HepG2 (cell line): ENCODE results near the gene PFN1. TPM values are rescaled to one million over a fixed set of nuclear protein-coding genes. Genes with fewer than 3 reads are reported as not detected.

Experiments
- AFF4 ChIP-seq: sonication (generic); formaldehyde crosslinking; IDR thresholded peaks from 2 replicates; pipeline ENCODE4 v1.4.0; 2020; ENCODE audit warnings: missing genetic modification reagents
- AKAP8 ChIP-seq: sonication (generic); formaldehyde crosslinking; IDR thresholded peaks from 2 replicates; pipeline ENCODE4 v1.5.1; 2020; ENCODE audit warnings: mild to moderate bottlenecking, missing genetic modification reagents
- ATF5 ChIP-seq: sonication (generic); formaldehyde crosslinking; IDR thresholded peaks from 2 replicates; pipeline ENCODE4 v1.4.0; 2020; ENCODE audit warnings: mild to moderate bottlenecking, low read depth, missing genetic modification reagents
- CCDC6 ChIP-seq: sonication (generic); formaldehyde crosslinking; IDR thresholded peaks from 2 replicates; pipeline ENCODE4 v1.8.1; 2022; ENCODE audit warnings: mild to moderate bottlenecking, missing genetic modification reagents, moderate library complexity
- CENPT ChIP-seq: sonication (generic); formaldehyde crosslinking; IDR thresholded peaks from 2 replicates; pipeline ENCODE4 v1.8.0; 2022; ENCODE audit warnings: low read depth, mild to moderate bottlenecking, moderate library complexity, missing genetic modification reagents
- HDAC1 ChIP-seq: sonication (generic); formaldehyde crosslinking; IDR thresholded peaks from 2 replicates; pipeline ENCODE4 v1.5.1; 2020; ENCODE audit warnings: mild to moderate bottlenecking, missing genetic modification reagents
- HIC2 ChIP-seq: sonication (generic); formaldehyde crosslinking; IDR thresholded peaks from 2 replicates; pipeline ENCODE4 v1.9.0; 2022; ENCODE audit warnings: low read depth, missing genetic modification reagents
- KLF13 ChIP-seq: sonication (generic); formaldehyde crosslinking; IDR thresholded peaks from 2 replicates; pipeline ENCODE4 v1.4.0; 2020; ENCODE audit warnings: mild to moderate bottlenecking, missing genetic modification reagents
- MXD3 ChIP-seq: IDR thresholded peaks from 2 replicates; pipeline ENCODE4 v1.6.1; 2016; ENCODE audit warnings: mild to moderate bottlenecking, missing biosample characterization, missing genetic modification reagents
- NRL ChIP-seq: sonication (generic); formaldehyde crosslinking; IDR thresholded peaks from 2 replicates; pipeline ENCODE4 v1.5.0; 2020; ENCODE audit warnings: missing genetic modification reagents, mild to moderate bottlenecking, moderate library complexity, borderline replicate concordance
- POGZ ChIP-seq: sonication (generic); formaldehyde crosslinking; IDR thresholded peaks from 2 replicates; pipeline ENCODE4 v1.4.0; 2020; ENCODE audit warnings: mild to moderate bottlenecking, missing genetic modification reagents
- POLR2AphosphoS5 ChIP-seq: IDR thresholded peaks from 2 replicates; pipeline ENCODE4 v1.6.1; 2012; ENCODE audit warnings: low read depth, low read length
- PTBP1 ChIP-seq: fragments of 200-400 bp; formaldehyde crosslinking; IDR thresholded peaks from 2 replicates; pipeline ENCODE4 v1.6.1; 2018; ENCODE audit warnings: low read length, low read depth; ENCODE audit not compliant: poor library complexity, severe bottlenecking
- TFDP2 ChIP-seq: sonication (generic); formaldehyde crosslinking; IDR thresholded peaks from 2 replicates; pipeline ENCODE4 v1.4.0; 2020; ENCODE audit warnings: missing genetic modification reagents
- YY1 ChIP-seq: IDR thresholded peaks from 2 replicates; pipeline ENCODE4 v1.6.1; 2011; ENCODE audit warnings: low read length, low read depth, moderate library complexity, mild to moderate bottlenecking; ENCODE audit not compliant: insufficient read depth, insufficient replicate concordance
- ZNF160 ChIP-seq: sonication (generic); formaldehyde crosslinking; IDR thresholded peaks from 2 replicates; pipeline ENCODE4 v1.8.0; 2022; ENCODE audit warnings: mild to moderate bottlenecking, inconsistent platforms, missing genetic modification reagents
- ZNF567 ChIP-seq: sonication (generic); formaldehyde crosslinking; IDR thresholded peaks from 2 replicates; pipeline ENCODE4 v1.8.1; 2023; ENCODE audit warnings: mild to moderate bottlenecking, missing genetic modification reagents, borderline replicate concordance
- ZNF777 ChIP-seq: sonication (generic); formaldehyde crosslinking; IDR thresholded peaks from 2 replicates; pipeline ENCODE4 v1.4.0; 2020; ENCODE audit warnings: missing genetic modification reagents
- ZNF839 ChIP-seq: sonication (generic); formaldehyde crosslinking; IDR thresholded peaks from 2 replicates; pipeline ENCODE4 v1.4.0; 2020; ENCODE audit warnings: missing genetic modification reagents, mild to moderate bottlenecking, borderline replicate concordance
- ZSCAN21 ChIP-seq: sonication (generic); formaldehyde crosslinking; IDR thresholded peaks from 2 replicates; pipeline ENCODE4 v1.8.0; 2022; ENCODE audit warnings: mild to moderate bottlenecking, missing genetic modification reagents, moderate library complexity, borderline replicate concordance
- ZSCAN31 ChIP-seq: sonication (generic); formaldehyde crosslinking; IDR thresholded peaks from 2 replicates; pipeline ENCODE4 v1.5.0; 2020; ENCODE audit warnings: low read depth, mild to moderate bottlenecking, missing genetic modification reagents
- polyA plus RNA-seq, 8 experiments: library from polyadenylated mRNA; depleted of rRNA in 3 of 8; stranded (reverse) in 7 of 8; unstranded in 1 of 8; fragments of >200 nt; fragmentation: Illumina TruSeq in 4 of 8; extraction: Trizol in 4 of 8; gene quantifications; 2 replicates each; pipeline versions ENCODE4 v1.2.1 to v1.2.3, GENCODE V29; 2011 to 2016; ENCODE audit warnings: low read depth in 4 of 8, missing spikeins in 1 of 8, mixed read lengths in 1 of 8; ENCODE audit not compliant: insufficient read depth in 1 of 8
- total RNA-seq, 5 experiments: library from RNA; depleted of rRNA; stranded (reverse); fragments of >200 nt; fragmentation: Illumina TruSeq; extraction: Trizol; gene quantifications; 2 replicates each; pipeline ENCODE4 v1.2.3, GENCODE V29; 2016; ENCODE audit warnings: low read depth in 1 of 5

Gene PFN1
- total and polyA plus RNA-seq, 2 of the 13 experiments (the other 11 are each of a cell fraction or from before 2014, with no cell fraction given): 494 to 613 TPM

- TF ChIP-seq TFDP2 (CRISPR knock-in tag) (0 out of 2 replicates have a peak, but pooled peaks have one; percentile 8), CCDC6 (no peak), ZNF777 (peak; percentile 77; the same call in 1 of the 2 replicates), KLF13 (CRISPR knock-in tag) (no peak), HIC2 (CRISPR knock-in tag) (no peak), POLR2AphosphoS5 (peak; percentile 40; the same call in 1 of the 2 replicates), ZNF839 (CRISPR knock-in tag) (0 out of 2 replicates have a peak, but pooled peaks have one; percentile 62), NRL (peak; percentile 66; the same call in 1 of the 2 replicates), ZSCAN31 (CRISPR knock-in tag) (peak; percentile 41; the same call in 1 of the 2 replicates), PTBP1 (peak; percentile 74), CENPT (CRISPR knock-in tag) (peak; percentile 37; the same call in 1 of the 2 replicates), MXD3 (CRISPR knock-in tag) (no peak), AKAP8 (0 out of 2 replicates have a peak, but pooled peaks have one; percentile 0), ATF5 (no peak), ZSCAN21 (0 out of 2 replicates have a peak, but pooled peaks have one; percentile 11), HDAC1 (CRISPR knock-in tag) (0 out of 2 replicates have a peak, but pooled peaks have one; percentile 20), ZNF160 (CRISPR knock-in tag) (0 out of 2 replicates have a peak, but pooled peaks have one; percentile 37), AFF4 (CRISPR knock-in tag) (no peak), ZNF567 (CRISPR knock-in tag) (0 out of 2 replicates have a peak, but pooled peaks have one; percentile 32), POGZ (CRISPR knock-in tag) (0 out of 2 replicates have a peak, but pooled peaks have one; percentile 28), YY1 (peak; percentile 4)
Observed at GRCh38 chr17:4950075-4950745, 1.9 kb upstream of the PFN1 start (continued).
